Measurements from ENCODE around the gene JADE3. TPM values are rescaled to one million over a fixed set of nuclear protein-coding genes. Genes with fewer than 3 reads are reported as not detected.

Gene JADE3
- total and polyA plus RNA-seq, 8 donors: 2.7 to 11.9 (median 9.1) TPM

GRCh38 chrX:47060708-47061107 is 148.5 kb downstream of the JADE3 start:
- peak in 1 of 4 donors; percentile 70 for ATAC-seq
- no peak for DNase-seq
- TF ChIP-seq CTCF (IDR thresholded peaks at IDR 0.05): no peak
- FAIRE-seq: no peak
- Histone ChIP-seq H3K27me3 (no peaks in the 10 kb centered on the region), H3K4me1 (peaks cover 0 to 8% (median 0%) of the 10 kb centered on the region in 3 donors), H3K27ac (no peak overlapping the region), H3K9me3 (no peaks in the 10 kb centered on the region), H3K4me3 (no peak overlapping the region), H3K36me3 (peaks cover 0 to 3% (median 0%) of the 10 kb centered on the region in 3 donors)
- WGBS, 2 donors: 27 to 33% methylated on average over 2 of the region's 2 CpGs
- intact Hi-C loops (cut with DNase I): no loop called here

- ATAC-seq (no peak), FAIRE-seq (no peak), DNase-seq (no peak)
- H3K9me3 ChIP-seq: no peaks in the 10 kb centered on the region
- peaks cover 0 to 8% (median 0%) of the 10 kb centered on the region in 3 donors for H3K4me1 ChIP-seq
- WGBS, 2 donors: 48 to 57% methylated on average over 2 of the region's 2 CpGs
- H3K27me3 ChIP-seq: no peaks in the 10 kb centered on the region
- H3K36me3 ChIP-seq: no peaks in the 10 kb centered on the region
- no peak for TF ChIP-seq CTCF (IDR thresholded peaks at IDR 0.05)
- H3K4me3 ChIP-seq: no peak overlapping the region
- no peak overlapping the region for H3K27ac ChIP-seq
- intact Hi-C loops (cut with DNase I): no loop called here
Measured at GRCh38 chrX:47061238-47061919, 149.2 kb downstream of the JADE3 start.

DNA sequence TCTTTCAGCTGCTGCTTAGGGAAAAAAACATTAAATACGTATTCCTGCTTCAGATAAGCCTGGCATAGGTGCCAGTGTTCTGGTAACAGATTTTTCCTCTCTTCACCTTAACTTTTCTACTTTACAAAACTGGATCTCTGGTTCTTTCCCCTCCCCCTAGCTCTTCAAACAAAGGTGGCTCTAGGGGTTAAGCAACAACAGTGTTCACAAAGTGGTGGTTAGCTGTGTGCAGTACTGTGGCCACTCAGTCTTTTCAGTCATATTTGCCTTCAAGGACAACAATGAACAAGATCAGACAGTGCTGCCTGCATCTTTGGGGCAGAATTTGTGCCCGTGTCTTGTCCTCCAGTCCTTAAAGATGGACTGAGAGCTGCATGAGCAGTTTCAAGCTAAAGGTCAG is 151.0 kb downstream of the JADE3 start:
- intact Hi-C loops (cut with DNase I): no loop called here
- H3K27ac ChIP-seq: no peak overlapping the region
- no peaks in the 10 kb centered on the region for H3K36me3 ChIP-seq
- no peak overlapping the region for H3K4me3 ChIP-seq
- ATAC-seq (no peak), DNase-seq (no peak), FAIRE-seq (no peak)
- TF ChIP-seq CTCF (IDR thresholded peaks at IDR 0.05): no peak
- no peaks in the 10 kb centered on the region for H3K27me3 ChIP-seq
- 69 to 85% methylated on average over 2 of the region's 2 CpGs for WGBS, 2 donors
- H3K9me3 ChIP-seq: no peaks in the 10 kb centered on the region
- peaks cover 0 to 8% (median 0%) of the 10 kb centered on the region in 3 donors for H3K4me1 ChIP-seq

DNA sequence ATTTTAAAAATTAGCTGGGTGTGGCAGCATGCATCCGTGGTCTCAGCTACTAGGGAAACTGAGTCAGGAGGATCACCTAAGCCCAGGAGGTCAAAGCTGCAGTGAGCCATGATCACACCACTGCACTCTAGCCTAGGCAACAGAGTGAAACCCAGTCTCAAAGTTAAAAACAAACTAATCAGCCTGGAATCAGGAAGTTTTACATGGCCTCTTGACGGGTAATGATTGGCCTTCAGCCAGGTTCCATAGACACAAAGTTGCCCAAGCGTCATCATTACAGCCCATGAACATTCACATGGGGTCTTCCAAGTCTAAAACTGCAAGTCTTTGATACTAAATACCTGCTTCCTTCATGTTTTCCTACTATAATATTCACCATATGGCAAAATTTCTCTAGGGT is 156.0 kb downstream of the JADE3 start:
- H3K27ac ChIP-seq: no peak overlapping the region
- DNase-seq: no peak
- 39 to 64% methylated on average over 3 of the region's 3 CpGs for WGBS, 2 donors
- H3K36me3 ChIP-seq: no peaks in the 10 kb centered on the region
- H3K9me3 ChIP-seq: no peaks in the 10 kb centered on the region
- no peak for ATAC-seq
- TF ChIP-seq CTCF (IDR thresholded peaks at IDR 0.05): no peak
- intact Hi-C loops (cut with DNase I): no loop called here
- no peaks in the 10 kb centered on the region for H3K4me1 ChIP-seq
- no peak for FAIRE-seq
- H3K27me3 ChIP-seq: peaks cover 0 to 4% (median 0%) of the 10 kb centered on the region in 4 donors
- no peak overlapping the region for H3K4me3 ChIP-seq

- Histone ChIP-seq H3K27ac (no peak overlapping the region), H3K4me1 (no peaks in the 10 kb centered on the region), H3K4me3 (no peak overlapping the region), H3K9me3 (no peaks in the 10 kb centered on the region), H3K27me3 (peaks cover 0 to 4% (median 0%) of the 10 kb centered on the region in 4 donors), H3K36me3 (no peaks in the 10 kb centered on the region)
- no peak for TF ChIP-seq CTCF (IDR thresholded peaks at IDR 0.05)
- FAIRE-seq (no peak), DNase-seq (no peak), ATAC-seq (no peak)
- intact Hi-C loops (cut with DNase I): no loop called here
Measured at GRCh38 chrX:47068720-47069119, 156.5 kb downstream of the JADE3 start.
